Heart right ventricle (tissue), 16 donors: ENCODE data around the gene HAUS2. TPM values are rescaled to one million over a fixed set of nuclear protein-coding genes. Genes with fewer than 3 reads are reported as not detected.

Experiments
- ATAC-seq, 8 donors: fragments of 200-7000 bp; cut with Tn5 transposase; one replicate each; pipeline ENCODE4 v1.9.1; 2020; ENCODE audit warnings: mild to moderate bottlenecking in 8 of 8, moderate library complexity in 8 of 8, moderate number of reproducible peaks in 1 of 8
- DNase-seq, 2 donors: peaks; one replicate each; pipeline ENCODE4 v3.0.0-alpha.2; 2020
- H3K27ac ChIP-seq, 10 donors: fragments of 200-600 bp; sonication (generic) in 2 of 10; one replicate each; pipeline versions ENCODE4 v1.5.0 to v1.8.0; 2020 to 2022; ENCODE audit warnings: mild to moderate bottlenecking in 3 of 10
- H3K27me3 ChIP-seq, 7 donors: fragments of 200-600 bp; one replicate each; pipeline ENCODE4 v1.8.0; 2021 to 2022; ENCODE audit warnings: mild to moderate bottlenecking in 2 of 7
- H3K36me3 ChIP-seq, 9 donors: fragments of 200-600 bp; sonication (generic) in 1 of 9; one replicate each; pipeline versions ENCODE4 v1.5.0 to v1.8.0; 2020 to 2022; ENCODE audit warnings: mild to moderate bottlenecking in 2 of 9
- H3K4me1 ChIP-seq, 9 donors: fragments of 200-600 bp; sonication (generic) in 1 of 9; one replicate each; pipeline versions ENCODE4 v1.5.0 to v1.8.0; 2020 to 2022; ENCODE audit warnings: mild to moderate bottlenecking in 4 of 9
- H3K4me3 ChIP-seq, 10 donors: fragments of 200-600 bp; sonication (generic) in 2 of 10; one replicate each; pipeline versions ENCODE4 v1.5.0 to v1.8.0; 2020 to 2022; ENCODE audit warnings: mild to moderate bottlenecking in 7 of 10, moderate library complexity in 2 of 10
- H3K9me3 ChIP-seq, 11 donors: fragments of 200-600 bp in 10 of 11; sonication (generic) in 2 of 11; one replicate each; pipeline versions ENCODE4 v1.5.0 to v1.8.0; 2013 to 2022; ENCODE audit warnings: mild to moderate bottlenecking in 2 of 11, control low read depth in 1 of 11, moderate library complexity in 1 of 11
- CTCF ChIP-seq, 9 donors: fragments of 200-600 bp; sonication (generic) in 2 of 9; IDR thresholded peaks; one replicate each; pipeline versions ENCODE4 v1.5.0 to v1.8.0; 2021 to 2022; ENCODE audit warnings: antibody characterized with exemption in 9 of 9, mild to moderate bottlenecking in 5 of 9, moderate library complexity in 1 of 9
- WGBS, 2 donors: extraction: QIAGEN DNeasy Blood & Tissue Kit; methylation state at CpG; one replicate each; pipeline ENCODE4 v1.1.7; 2013; ENCODE audit warnings: inconsistent platforms in 1 of 2; 5-methylcytosine and 5-hydroxymethylcytosine counted together
- intact Hi-C, 10 donors: fragments of 100-400 bp; cut with DNase I; formaldehyde crosslinking; loops; one replicate each; pipeline versions ENCODE4 v1.11.1 to v1.14.2; 2022
- long read RNA-seq, 3 donors: library from polyadenylated mRNA; unstranded; transcript quantifications; one replicate each; pipeline ENCODE4 v2.0.0, GENCODE V29; 2020 to 2021
- polyA plus RNA-seq, 2 donors: library from polyadenylated mRNA; stranded (reverse); fragments of 200-250 nt; gene quantifications; one replicate each; pipeline ENCODE4 v1.2.3, GENCODE V29; 2013
- total RNA-seq, 10 donors: library from RNA; stranded (reverse); fragmentation: NEBNext Ultra II Directional in 3 of 10; extraction: Animal tissue kit (Norgen Biotek cat#: 25700) in 3 of 10; gene quantifications; one replicate each; pipeline versions ENCODE4 v1.2.1 to v1.2.4, GENCODE V29; 2021 to 2023
- donor health status: Arrhythmogenic right ventricular cardiomyopathy.
- donor health status: ischemic (EF 13 %, LVEDD 7.1; RV severe dilation, severe dysfunction).
- donor health status: healthy with polysubstance abuse.
- donor health status: DM: no; HTN: yes; CAD: no.
- donor health status: DM: no; HTN: no; CAD: no.
- donor health status: ischemic (EF 25% LVEDD 6.9; RV normal size, moderate dysfunction).
- donor health status: ischemic (EF 25% LVEDD 5.7; RV mildly dilated, moderate dysfunction).
- donor health status: healthy.
- donor health status: DM: yes; HTN: yes; CAD: no.
- donor health status: Ischemic cardiomyopathy.
- donor health status: ischemic (EF 35%, LVEDD 5.7; RV mildly dilated, moderate dysfunction).
- donor health status: nonischemic (EF 11% LVEDD 7.7; RV severe dilation, severe dysfunction).
- donor health status: DM: yes; HTN: yes; CAD: no.
- donor health status: PGD.
- donor health status: ischemic (EF 29% LVEDD 5.4; RV normal size, mild dysfunction).
- donor health status: nonischemic (EF 23%, LVEDD 6.1; RV moderate dilation, normal function).

HAUS2 gene
- 10 to 100 TPM in 8 of 10 donors, 1 to 10 TPM in 2; 8.5 to 17.0 (median 11.9) TPM for total RNA-seq
- 1 to 10 TPM; 5.5 to 9.1 TPM for polyA plus RNA-seq
- long read RNA-seq, donor 1, partial matches to known transcripts = 1 of 12 reads
- long read RNA-seq, donor 1, other reads (novel, unspliced or antisense) = 4 of 12 reads
- long read RNA-seq, donor 2, transcript HAUS2-201 (6 exons, 3,949 nt) = major isoform, 6 of 9 reads
- long read RNA-seq, donor 2, partial matches to known transcripts = 1 of 9 reads
- long read RNA-seq, donor 2, other reads (novel, unspliced or antisense) = 1 of 9 reads
- long read RNA-seq, donor 3, partial matches to known transcripts = 0 of 9 reads
- long read RNA-seq, donor 3, other reads (novel, unspliced or antisense) = 5 of 9 reads

- H3K27ac ChIP-seq = peak within 1 kb of the TSS; percentile 71 to 97 (median 92)
- H3K4me3 ChIP-seq = peak within 1 kb of the TSS; percentile 75 to 99 (median 96)
- H3K36me3 ChIP-seq = peaks cover 0 to 35% (median 13%) of the 10 kb centered on the region in 9 donors
- DNase-seq = peak; percentile 86 to 92
- intact Hi-C loops = loop anchor here in 7 of 10 donors (1.0 to 10.0 kb wide), 6 partner anchors 27 to 106 kb away; partner anchors contain the start of gene STARD9 (in 1 of the 7)
- TF ChIP-seq CTCF (IDR thresholded peaks at IDR 0.05) = no peak
- ATAC-seq = peak; percentile 95 to 98 (median 97)
- H3K27me3 ChIP-seq = no peaks in the 10 kb centered on the region
- peaks cover 3 to 58% (median 26%) of the 10 kb centered on the region in 9 donors for H3K4me1 ChIP-seq
- WGBS, 2 donors = 0% methylated on average over 71 of the region's 71 CpGs
- no peaks in the 10 kb centered on the region for H3K9me3 ChIP-seq
Observed at GRCh38 chr15:42548249-42549031, at the start of gene HAUS2, which contains the start of gene LRRC57. TSS of gene HAUS2 (plus strand) at chr15:42548838. CDS start at chr15:42548873, 35 bp downstream. TSS of gene LRRC57 (minus strand) at chr15:42548793. CDS start at chr15:42548434, 359 bp downstream.

GRCh38 chr15:42499858-42500609, 48.6 kb upstream of the HAUS2 start:
- intact Hi-C loops = loop anchor here in 2 of 10 donors (5.0 to 10.0 kb wide), 2 partner anchors 52 to 75 kb away; partner anchors contain the start of gene STARD9 (in 1 of the 2)
- peaks cover 0 to 90% (median 45%) of the 10 kb centered on the region in 9 donors for H3K4me1 ChIP-seq

GRCh38 chr15:42502477-42502876, 46.2 kb upstream of the HAUS2 start:
- TF ChIP-seq CTCF (IDR thresholded peaks at IDR 0.05) = no peak
- DNase-seq (no peak), ATAC-seq (no peak)
- Histone ChIP-seq H3K4me1 (peaks cover under 1 to 89% (median 42%) of the 10 kb centered on the region in 9 donors), H3K9me3 (no peaks in the 10 kb centered on the region), H3K27ac (peak overlapping the region in 1 of 10 donors; percentile 4), H3K36me3 (peaks cover 0 to 14% (median 0%) of the 10 kb centered on the region in 9 donors), H3K4me3 (no peak overlapping the region), H3K27me3 (no peaks in the 10 kb centered on the region)
- 45 to 63% methylated on average over 4 of the region's 4 CpGs for WGBS, 2 donors
- intact Hi-C loops = no loop called here

More at GRCh38 chr15:42499858-42500609, 48.6 kb upstream of the HAUS2 start:
- Histone ChIP-seq H3K36me3 (peaks cover 0 to 8% (median 0%) of the 10 kb centered on the region in 9 donors), H3K4me3 (no peak overlapping the region), H3K9me3 (no peaks in the 10 kb centered on the region), H3K27ac (peak overlapping the region; percentile 23 to 64 (median 49)), H3K27me3 (no peaks in the 10 kb centered on the region)
- DNase-seq = no peak
- ATAC-seq = no peak
- 65 to 70% methylated on average over 12 of the region's 12 CpGs for WGBS, 2 donors
- TF ChIP-seq CTCF (IDR thresholded peaks at IDR 0.05) = no peak
